GM20000 (cell line): ENCODE measurements around the gene PHF2.

ENCODE experiments used
- DNase-seq: peaks from one replicate; pipeline ENCODE4 v3.0.0; 2012; ENCODE audit warnings: low spot score
- CTCF ChIP-seq: IDR thresholded peaks from 2 replicates; pipeline ENCODE4 v1.5.1; 2012; ENCODE audit warnings: mild to moderate bottlenecking, control low read depth; ENCODE audit errors: extremely low read depth, missing control alignments

PHF2 gene

GRCh38 chr9:93557366-93558137 lies 18.8 kb upstream of the PHF2 start:
- DNase-seq: no peak
- TF ChIP-seq CTCF: no peak

- no peak for TF ChIP-seq CTCF
- no peak for DNase-seq
Observed at GRCh38 chr9:93558503-93558902, 17.9 kb upstream of the PHF2 start.

- no peak for TF ChIP-seq CTCF
- no peak for DNase-seq
Observed at GRCh38 chr9:93560991-93561390, 15.4 kb upstream of the PHF2 start.

- no peak for TF ChIP-seq CTCF
- DNase-seq: no peak
Observed at GRCh38 chr9:93562157-93562556, 14.2 kb upstream of the PHF2 start.

GRCh38 chr9:93565089-93565488 lies 11.3 kb upstream of the PHF2 start:
- TF ChIP-seq CTCF: no peak
- no peak for DNase-seq

GRCh38 chr9:93566408-93567270 lies 9.7 kb upstream of the PHF2 start:
- TF ChIP-seq CTCF: peak; percentile 90
- DNase-seq: peak; percentile 99
